MM.1S (cell line): ENCODE measurements around the gene CHRNB4.

Experiments
- DNase-seq: peaks from one replicate; pipeline ENCODE4 v3.0.0-alpha.2; 2015
- H2AFZ ChIP-seq: fragments of 300-600 bp; sonication (generic); 2 replicates; pipeline ENCODE4 v1.6.0; 2016; ENCODE audit warnings: antibody characterized with exemption, low read length
- H3F3A ChIP-seq: fragments of 300-600 bp; sonication (generic); 2 replicates; pipeline ENCODE4 v1.6.1; 2016; ENCODE audit warnings: mild to moderate bottlenecking, antibody characterized with exemption, low read length, moderate library complexity, mixed read lengths; ENCODE audit not compliant: insufficient read depth
- H3K27ac ChIP-seq: fragments of 300-600 bp; sonication (generic); 2 replicates; pipeline ENCODE4 v1.5.1; 2016; ENCODE audit warnings: mild to moderate bottlenecking, low read length
- H3K27me3 ChIP-seq: fragments of 300-600 bp; sonication (generic); replicated peaks from 2 replicates; pipeline ENCODE4 v1.6.0; 2016; ENCODE audit warnings: low read length; ENCODE audit not compliant: insufficient read depth
- H3K36me3 ChIP-seq: fragments of 300-600 bp; sonication (generic); replicated peaks from 2 replicates; pipeline ENCODE4 v1.6.1; 2016; ENCODE audit warnings: mild to moderate bottlenecking, low read length, mixed read lengths; ENCODE audit not compliant: insufficient read depth
- H3K4me1 ChIP-seq: fragments of 300-600 bp; sonication (generic); 2 replicates; pipeline ENCODE4 v1.6.1; 2016; ENCODE audit warnings: low read length, mixed read lengths
- H3K4me2 ChIP-seq: fragments of 300-600 bp; sonication (generic); 2 replicates; pipeline ENCODE4 v1.6.0; 2016; ENCODE audit warnings: low read depth, low read length
- H3K4me3 ChIP-seq: fragments of 300-600 bp; sonication (generic); 2 replicates; pipeline ENCODE4 v1.5.1; 2016; ENCODE audit warnings: low read length, mixed read lengths
- H3K79me2 ChIP-seq: fragments of 300-600 bp; sonication (generic); 2 replicates; pipeline ENCODE4 v1.6.1; 2016; ENCODE audit warnings: mixed run types, low read length, mixed read lengths
- H3K9ac ChIP-seq: fragments of 300-600 bp; sonication (generic); 2 replicates; pipeline ENCODE4 v1.6.1; 2016; ENCODE audit warnings: low read length, mixed read lengths
- H3K9me2 ChIP-seq: fragments of 300-600 bp; sonication (generic); replicated peaks from 2 replicates; pipeline ENCODE4 v1.6.1; 2016; ENCODE audit warnings: mild to moderate bottlenecking, low read length, mixed read lengths; ENCODE audit not compliant: insufficient read depth
- H3K9me3 ChIP-seq: fragments of 300-600 bp; sonication (generic); replicated peaks from 2 replicates; pipeline ENCODE4 v1.6.1; 2016; ENCODE audit warnings: mild to moderate bottlenecking, low read length, mixed read lengths; ENCODE audit not compliant: insufficient read depth
- H4K20me1 ChIP-seq: fragments of 300-600 bp; sonication (generic); 2 replicates; pipeline ENCODE4 v1.6.1; 2016; ENCODE audit warnings: mild to moderate bottlenecking, low read length, moderate library complexity, mixed read lengths; ENCODE audit not compliant: insufficient read depth
- EZH2 ChIP-seq: fragments of 300-600 bp; sonication (generic); optimal IDR thresholded peaks from 2 replicates; pipeline ENCODE3; 2017; ENCODE audit warnings: low read depth, mild to moderate bottlenecking, antibody characterized with exemption, low read length, mixed read lengths
- EZH2phosphoT487 ChIP-seq: fragments of 300-600 bp; sonication (generic); IDR thresholded peaks from 2 replicates; pipeline ENCODE4 v1.6.1; 2018; ENCODE audit warnings: antibody characterized with exemption, low read length
- TF ChIP-seq, protein P1 (sequence below): fragments of 300-600 bp; sonication (generic); IDR thresholded peaks from 2 replicates; pipeline ENCODE4 v1.5.1; 2016; ENCODE audit warnings: antibody characterized with exemption, low read length, mixed read lengths

CHRNB4 gene

DNA sequence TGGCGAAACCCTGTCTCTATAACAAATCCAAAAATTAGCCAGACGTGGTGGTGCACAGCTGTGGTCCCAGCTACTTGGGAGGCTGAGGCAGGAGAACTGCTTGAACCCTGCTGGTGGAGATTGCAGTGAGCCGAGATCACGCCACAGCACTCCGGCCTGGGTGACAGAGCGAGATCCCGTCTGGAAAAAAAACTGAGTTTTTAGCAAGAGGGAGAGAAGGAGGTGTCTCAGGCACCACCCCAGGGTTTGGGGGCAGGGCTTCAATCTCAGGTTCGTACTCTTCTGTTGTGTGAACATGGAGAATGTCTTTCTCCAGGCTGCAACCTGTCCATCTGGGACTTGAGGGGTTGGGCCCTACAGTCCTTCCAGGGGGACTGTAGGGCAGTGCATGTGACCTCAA is 22.9 kb downstream of the CHRNB4 start:
- Histone ChIP-seq H3K36me3 (no peaks in the 10 kb centered on the region), H2AFZ (no peak overlapping the region), H3K9me3 (no peaks in the 10 kb centered on the region), H3K4me3 (no peak overlapping the region), H3K4me1 (no peaks in the 10 kb centered on the region), H3K27ac (no peak overlapping the region), H3K4me2 (no peak overlapping the region), H3K9ac (no peak overlapping the region), H3K27me3 (peaks cover 22% of the 10 kb centered on the region), H3K79me2 (no peaks in the 10 kb centered on the region), H4K20me1 (no peaks in the 10 kb centered on the region), H3F3A (no peaks in the 10 kb centered on the region), H3K9me2 (no peaks in the 10 kb centered on the region)
- DNase-seq: no peak
- TF ChIP-seq, protein P1, sequence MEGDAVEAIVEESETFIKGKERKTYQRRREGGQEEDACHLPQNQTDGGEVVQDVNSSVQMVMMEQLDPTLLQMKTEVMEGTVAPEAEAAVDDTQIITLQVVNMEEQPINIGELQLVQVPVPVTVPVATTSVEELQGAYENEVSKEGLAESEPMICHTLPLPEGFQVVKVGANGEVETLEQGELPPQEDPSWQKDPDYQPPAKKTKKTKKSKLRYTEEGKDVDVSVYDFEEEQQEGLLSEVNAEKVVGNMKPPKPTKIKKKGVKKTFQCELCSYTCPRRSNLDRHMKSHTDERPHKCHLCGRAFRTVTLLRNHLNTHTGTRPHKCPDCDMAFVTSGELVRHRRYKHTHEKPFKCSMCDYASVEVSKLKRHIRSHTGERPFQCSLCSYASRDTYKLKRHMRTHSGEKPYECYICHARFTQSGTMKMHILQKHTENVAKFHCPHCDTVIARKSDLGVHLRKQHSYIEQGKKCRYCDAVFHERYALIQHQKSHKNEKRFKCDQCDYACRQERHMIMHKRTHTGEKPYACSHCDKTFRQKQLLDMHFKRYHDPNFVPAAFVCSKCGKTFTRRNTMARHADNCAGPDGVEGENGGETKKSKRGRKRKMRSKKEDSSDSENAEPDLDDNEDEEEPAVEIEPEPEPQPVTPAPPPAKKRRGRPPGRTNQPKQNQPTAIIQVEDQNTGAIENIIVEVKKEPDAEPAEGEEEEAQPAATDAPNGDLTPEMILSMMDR: no peak
- TF ChIP-seq EZH2 (no peak), EZH2phosphoT487 (no peak)

DNA sequence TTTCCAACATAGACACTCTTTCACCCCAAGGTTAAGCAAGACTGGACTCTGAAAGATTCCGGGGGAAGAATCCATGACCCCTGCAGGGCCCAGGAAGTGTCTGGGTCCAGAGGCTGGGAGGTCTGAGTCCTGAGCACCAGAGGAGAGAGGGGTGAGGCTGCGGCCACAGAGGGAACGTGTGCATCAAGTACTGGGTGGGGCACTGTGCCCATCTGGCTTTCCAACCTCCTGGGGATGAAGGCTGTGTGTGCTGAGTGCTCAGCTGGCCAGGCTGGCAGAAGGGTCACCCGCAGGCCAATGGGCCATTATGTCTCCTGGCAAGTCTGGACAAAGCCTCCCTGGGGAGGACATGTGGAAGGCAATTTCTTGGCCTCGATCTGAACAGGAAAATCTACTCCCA is 23.5 kb downstream of the CHRNB4 start:
- no peaks in the 10 kb centered on the region for H3K9me2 ChIP-seq
- no peak overlapping the region for H3K4me3 ChIP-seq
- H3K27ac ChIP-seq: no peak overlapping the region
- no peaks in the 10 kb centered on the region for H3K4me1 ChIP-seq
- no peak overlapping the region for H3K9ac ChIP-seq
- TF ChIP-seq EZH2 (no peak), EZH2phosphoT487 (no peak)
- TF ChIP-seq, protein P1: no peak
- peaks cover 22% of the 10 kb centered on the region for H3K27me3 ChIP-seq
- no peaks in the 10 kb centered on the region for H3K79me2 ChIP-seq
- H4K20me1 ChIP-seq: no peaks in the 10 kb centered on the region
- no peak overlapping the region for H2AFZ ChIP-seq
- H3K9me3 ChIP-seq: no peaks in the 10 kb centered on the region
- H3K4me2 ChIP-seq: no peak overlapping the region
- no peaks in the 10 kb centered on the region for H3F3A ChIP-seq
- no peak for DNase-seq
- H3K36me3 ChIP-seq: no peaks in the 10 kb centered on the region

DNA sequence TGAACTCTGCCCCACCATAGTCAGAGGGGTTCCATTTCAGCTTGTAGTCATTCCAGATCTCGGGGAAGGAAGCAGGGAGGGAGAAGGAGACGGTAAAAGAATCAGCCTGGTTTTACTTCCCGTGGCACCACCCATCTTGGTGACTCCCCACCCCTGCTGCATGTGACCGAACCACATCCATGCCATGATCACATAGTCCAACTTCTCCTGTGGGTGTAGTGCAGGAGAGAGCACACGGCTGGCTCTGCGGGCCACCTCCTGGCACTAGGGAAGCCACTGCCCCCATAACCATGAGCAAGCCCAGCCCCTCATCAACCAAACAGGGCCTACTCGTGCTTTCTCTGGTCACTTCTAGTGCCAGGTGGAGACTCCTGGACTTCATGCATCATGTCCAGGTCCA is 23.9 kb downstream of the CHRNB4 start:
- Histone ChIP-seq H3K36me3 (no peaks in the 10 kb centered on the region), H3K4me3 (no peak overlapping the region)
- DNase-seq: no peak

DNA sequence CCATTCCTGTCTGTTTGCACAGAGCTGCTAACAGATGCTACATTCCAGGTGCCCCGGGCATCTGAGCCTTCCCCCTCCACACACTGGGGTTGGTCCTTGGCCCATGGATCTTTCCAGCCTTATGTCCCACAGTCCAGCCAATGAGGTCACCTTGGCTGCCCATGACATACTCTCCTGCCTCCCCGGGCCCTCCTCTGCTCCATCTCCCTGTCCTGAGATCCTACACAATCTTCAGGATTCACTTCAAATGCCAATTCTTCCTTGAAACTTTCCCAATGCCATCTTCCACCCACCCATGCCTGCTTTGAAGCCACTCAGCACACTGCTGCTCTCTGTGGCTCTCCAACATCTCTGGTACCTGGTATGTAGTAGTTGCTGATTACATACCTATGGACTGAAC is 24.5 kb downstream of the CHRNB4 start:
- no peak for TF ChIP-seq EZH2
- no peak for TF ChIP-seq EZH2phosphoT487
- TF ChIP-seq, protein P1: no peak
- no peak overlapping the region for H3K9ac ChIP-seq
- no peak overlapping the region for H3K4me3 ChIP-seq
- no peak overlapping the region for H2AFZ ChIP-seq
- no peak overlapping the region for H3K27ac ChIP-seq
- no peaks in the 10 kb centered on the region for H3K36me3 ChIP-seq
- H3K27me3 ChIP-seq: peaks cover 17% of the 10 kb centered on the region
- no peaks in the 10 kb centered on the region for H3K79me2 ChIP-seq
- H3F3A ChIP-seq: no peaks in the 10 kb centered on the region
- no peaks in the 10 kb centered on the region for H4K20me1 ChIP-seq
- H3K4me1 ChIP-seq: no peaks in the 10 kb centered on the region
- no peaks in the 10 kb centered on the region for H3K9me3 ChIP-seq
- no peak for DNase-seq
- no peaks in the 10 kb centered on the region for H3K9me2 ChIP-seq
- no peak overlapping the region for H3K4me2 ChIP-seq

More for the DNA sequence above, 23.9 kb downstream of the CHRNB4 start:
- Histone ChIP-seq H3K9ac (no peak overlapping the region), H3K9me3 (no peaks in the 10 kb centered on the region), H3K9me2 (no peaks in the 10 kb centered on the region), H3K79me2 (no peaks in the 10 kb centered on the region), H3K4me2 (no peak overlapping the region), H3K4me1 (no peaks in the 10 kb centered on the region), H2AFZ (no peak overlapping the region), H3K27me3 (peaks cover 18% of the 10 kb centered on the region), H3F3A (no peaks in the 10 kb centered on the region), H4K20me1 (no peaks in the 10 kb centered on the region), H3K27ac (no peak overlapping the region)
- no peak for TF ChIP-seq EZH2
